Measurements from ENCODE around the gene KIAA1191. TPM values are rescaled to one million over a fixed set of nuclear protein-coding genes. Genes with fewer than 3 reads are reported as not detected.
A peak's percentile ranks its signal among the peaks of the same experiment; 100 is the strongest.

KIAA1191 gene
- total RNA-seq, 3 donors from 2014 or later, result 63.4 to 106 (median 104) TPM

DNA sequence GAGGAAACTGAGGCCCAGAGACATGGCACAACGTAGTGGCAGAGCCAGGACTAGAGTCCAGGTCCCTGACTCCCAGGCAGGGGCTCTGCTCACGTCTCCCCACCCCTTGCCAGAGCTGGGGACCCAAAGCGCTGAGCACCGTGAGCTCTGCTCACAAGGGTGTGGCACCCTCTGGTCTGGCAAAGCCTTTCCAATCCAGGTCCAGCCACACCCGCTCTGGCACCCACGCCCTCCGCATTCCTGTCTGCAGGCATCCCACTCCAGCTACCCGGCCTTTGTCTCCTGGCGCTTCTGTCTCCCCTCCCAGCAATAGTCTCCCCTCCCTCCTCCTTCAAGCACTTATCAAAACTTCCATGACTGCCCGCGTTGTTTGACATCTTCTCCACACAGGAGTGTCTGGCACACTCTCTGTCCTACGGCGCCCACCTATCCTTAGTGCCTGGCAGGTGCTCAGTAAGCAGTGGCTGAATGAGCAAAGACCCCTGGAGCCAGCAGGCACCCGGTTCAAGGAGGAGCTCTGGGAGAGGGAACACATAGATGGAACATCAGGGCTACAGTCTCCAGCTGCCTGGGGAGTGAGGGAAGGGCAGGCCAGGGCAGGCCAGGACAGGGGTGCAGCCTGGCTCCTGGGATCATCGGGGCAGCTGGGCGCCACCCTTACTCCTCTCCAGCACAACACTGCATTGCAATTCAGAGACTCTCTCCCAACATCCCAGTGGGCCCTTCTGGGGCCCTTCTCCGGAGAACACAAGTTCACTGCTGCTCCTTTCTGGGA, 39.0 kb upstream of the KIAA1191 start:
- Histone ChIP-seq H3K36me3 (ENCODE audit: low read depth) (no peaks in the 10 kb centered on the region), H3K4me1 (ENCODE audit: low read depth) (peaks cover 40% of the 10 kb centered on the region), H3K4me3 (no peak overlapping the region), H3K9me3 (no peaks in the 10 kb centered on the region)
- intact Hi-C loops (cut with DNase I, micrococcal nuclease), result no loop called here
- DNase-seq (peak; percentile 88 to 90 (median 89)), ATAC-seq (peak; percentile 75)
- TF ChIP-seq CTCF (IDR thresholded peaks at IDR 0.05), result no peak

DNA sequence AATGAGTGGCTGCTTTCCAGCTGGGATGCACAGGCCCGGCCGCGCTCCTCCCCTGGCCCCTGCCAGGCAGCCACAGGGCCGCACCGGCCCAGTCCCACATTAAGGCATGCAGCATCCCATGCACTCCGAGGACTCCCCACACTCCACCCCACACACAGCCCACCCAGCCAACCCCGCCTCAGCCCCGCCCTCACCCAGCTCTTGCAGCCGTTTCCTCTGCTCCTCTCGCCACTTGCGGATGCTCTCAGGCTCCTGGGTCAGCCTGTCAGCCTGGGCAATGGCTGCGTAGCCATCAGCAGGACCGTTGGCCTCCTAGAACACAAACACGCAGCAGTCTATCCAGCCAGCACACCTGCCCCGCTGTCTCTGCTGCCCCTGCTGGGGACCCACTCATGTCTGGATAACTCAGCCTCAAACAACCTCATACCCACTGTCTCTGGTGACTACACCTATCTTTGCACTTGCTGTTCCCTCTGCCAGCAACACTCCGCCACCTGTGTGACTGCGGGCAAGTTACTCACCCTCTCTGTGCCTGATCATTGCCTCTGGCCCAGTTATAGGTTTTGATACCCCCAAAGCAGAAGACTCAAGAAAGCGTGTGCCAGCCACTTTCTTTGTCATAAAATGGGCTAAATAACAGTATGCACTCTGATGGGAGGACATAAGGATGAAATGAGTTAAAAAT, 36.3 kb upstream of the KIAA1191 start:
- no peak for DNase-seq
- TF ChIP-seq CTCF (IDR thresholded peaks at IDR 0.05), result no peak
- intact Hi-C loops (cut with DNase I, micrococcal nuclease), result no loop called here

DNA sequence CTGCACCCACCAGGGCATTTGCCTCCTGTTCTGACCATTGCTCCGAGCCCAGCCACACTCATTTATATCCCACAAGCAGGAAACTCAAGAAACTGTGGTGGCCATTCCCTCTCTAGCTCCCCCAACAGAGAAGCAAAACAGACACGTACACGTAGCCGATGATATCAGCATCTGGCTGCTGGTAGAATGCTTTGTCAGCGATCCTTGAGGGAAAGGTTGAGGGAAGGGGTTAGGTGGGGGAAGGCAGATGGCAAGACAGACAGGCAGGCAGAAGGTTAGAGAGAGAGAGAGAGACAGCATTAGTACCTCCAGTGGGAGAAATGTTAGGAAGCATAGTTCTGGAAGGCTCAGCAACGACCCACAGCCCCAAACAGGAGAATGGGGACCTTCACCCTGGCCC, 34.8 kb upstream of the KIAA1191 start:
- Histone ChIP-seq H3K9me3 (no peaks in the 10 kb centered on the region), H3K36me3 (ENCODE audit: low read depth) (no peaks in the 10 kb centered on the region), H3K4me3 (no peak overlapping the region), H3K4me1 (ENCODE audit: low read depth) (peaks cover 8% of the 10 kb centered on the region)
- no peak for TF ChIP-seq CTCF (IDR thresholded peaks at IDR 0.05)
- intact Hi-C loops (cut with DNase I, micrococcal nuclease), result no loop called here
- no peak for ATAC-seq
- no peak for DNase-seq

More for the DNA sequence above, 36.3 kb upstream of the KIAA1191 start:
- H3K36me3 ChIP-seq (ENCODE audit: low read depth), result no peaks in the 10 kb centered on the region
- H3K9me3 ChIP-seq, result no peaks in the 10 kb centered on the region
- peaks cover 23% of the 10 kb centered on the region for H3K4me1 ChIP-seq (ENCODE audit: low read depth)
- H3K4me3 ChIP-seq, result no peak overlapping the region
- ATAC-seq, result no peak

DNA sequence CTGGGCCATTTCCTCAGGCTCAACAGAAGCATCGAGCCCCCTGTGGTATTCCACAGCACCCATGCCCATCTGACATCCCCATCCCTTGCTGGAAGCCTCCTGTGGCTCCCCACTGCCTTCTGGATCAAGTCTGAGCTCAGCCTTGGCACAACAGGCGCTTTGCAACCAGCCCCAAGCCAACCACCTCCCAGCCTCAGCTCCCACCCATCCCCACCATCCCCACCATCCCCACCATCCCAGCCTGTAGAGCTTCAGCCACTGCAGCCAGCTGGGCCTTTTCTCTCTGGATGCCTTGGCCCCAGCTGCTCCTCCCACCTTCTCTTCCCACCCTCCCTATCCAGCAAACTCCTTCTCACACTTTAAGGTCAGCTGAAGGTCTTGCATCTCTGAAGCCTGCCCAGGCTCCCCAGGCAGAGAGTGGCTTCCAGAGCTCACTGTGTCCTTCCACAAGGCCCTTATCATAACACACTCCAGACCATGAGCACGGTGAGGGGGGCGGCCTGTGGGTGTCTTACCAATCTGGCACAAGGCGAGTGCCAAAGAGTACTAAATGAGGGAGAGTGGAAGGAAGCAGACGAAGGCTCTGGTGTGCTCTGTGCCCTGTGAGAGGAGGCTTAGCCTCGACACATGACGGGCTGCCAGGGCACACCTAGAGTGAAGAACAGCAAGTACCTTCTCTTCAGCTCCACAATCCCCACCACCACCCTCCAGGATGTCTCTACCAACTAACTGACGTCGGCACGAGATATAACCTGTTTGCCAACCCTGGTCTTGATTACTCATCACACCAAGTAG, 33.5 kb upstream of the KIAA1191 start:
- intact Hi-C loops (cut with DNase I, micrococcal nuclease), result no loop called here
- H3K4me1 ChIP-seq (ENCODE audit: low read depth), result no peaks in the 10 kb centered on the region
- H3K9me3 ChIP-seq, result no peaks in the 10 kb centered on the region
- ATAC-seq, result no peak
- no peaks in the 10 kb centered on the region for H3K36me3 ChIP-seq (ENCODE audit: low read depth)
- H3K4me3 ChIP-seq, result no peak overlapping the region
- TF ChIP-seq CTCF (IDR thresholded peaks at IDR 0.05), result no peak
- no peak for DNase-seq

DNA sequence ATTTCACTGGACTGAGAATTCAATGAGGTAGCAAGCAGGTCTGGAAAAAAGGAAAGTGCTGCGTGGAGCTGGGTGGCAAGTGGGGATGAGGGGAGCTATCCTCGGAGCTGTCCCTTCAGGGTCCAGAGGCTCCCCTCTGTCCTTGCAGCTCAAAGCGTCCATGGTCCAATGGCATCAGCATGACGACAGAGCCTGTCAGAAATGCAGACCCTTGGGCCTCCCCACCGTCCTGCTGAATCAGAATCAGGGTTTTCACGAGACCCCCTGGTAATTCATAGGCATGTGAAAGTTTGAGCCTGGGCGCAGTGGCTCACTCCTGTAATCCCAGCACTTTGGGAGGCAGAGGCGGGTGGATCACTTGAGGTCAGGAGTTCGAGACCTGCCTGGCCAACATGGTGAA, 32.5 kb upstream of the KIAA1191 start:
- H3K4me3 ChIP-seq, result no peak overlapping the region
- H3K36me3 ChIP-seq (ENCODE audit: low read depth), result no peaks in the 10 kb centered on the region
- peaks cover 5% of the 10 kb centered on the region for H3K4me1 ChIP-seq (ENCODE audit: low read depth)
- H3K9me3 ChIP-seq, result no peaks in the 10 kb centered on the region
- intact Hi-C loops (cut with DNase I, micrococcal nuclease), result no loop called here
- TF ChIP-seq CTCF (IDR thresholded peaks at IDR 0.05), result no peak
- ATAC-seq (no peak), DNase-seq (no peak)

Data from mucosa of descending colon (tissue), 3 donors.